Measurements from ENCODE around the gene CANT1. TPM values are rescaled to one million over a fixed set of nuclear protein-coding genes. Genes with fewer than 3 reads are reported as not detected.

Gene CANT1
- total and polyA plus RNA-seq, 8 donors: 16.6 to 151 (median 40.7) TPM

GRCh38 chr17:79045001-79045729, 35.6 kb upstream of the CANT1 start:
- Histone ChIP-seq H3K27ac (no peak overlapping the region), H3K27me3 (peaks cover 0 to 26% (median 0%) of the 10 kb centered on the region in 3 donors), H3K4me3 (no peak overlapping the region), H3K9me3 (no peaks in the 10 kb centered on the region), H3K36me3 (peaks cover 0 to 11% (median 0%) of the 10 kb centered on the region in 4 donors), H3K4me1 (peaks cover 0 to 23% (median 19%) of the 10 kb centered on the region in 4 donors)
- intact Hi-C loops (cut with DNase I; ENCODE audit: low total_unique reads): no loop called here
- WGBS, 5 donors: 74 to 80% (median 77%) methylated on average over 15 of the region's 15 CpGs
- TF ChIP-seq EP300 (IDR thresholded peaks at IDR 0.05) (no peak), CTCF (IDR thresholded peaks at IDR 0.05) (no peak), POLR2AphosphoS5 (IDR thresholded peaks at IDR 0.05) (no peak), POLR2A (IDR thresholded peaks at IDR 0.05) (no peak)
- no peak for DNase-seq

GRCh38 chr17:79044462-79044861, 34.9 kb upstream of the CANT1 start:
- DNase-seq: no peak
- WGBS, 5 donors: 87 to 97% (median 90%) methylated on average over 11 of the region's 11 CpGs
- Histone ChIP-seq H3K36me3 (peaks cover 0 to 11% (median 0%) of the 10 kb centered on the region in 4 donors), H3K27me3 (peaks cover 0 to 19% (median 0%) of the 10 kb centered on the region in 3 donors), H3K9me3 (no peaks in the 10 kb centered on the region), H3K4me3 (no peak overlapping the region), H3K4me1 (peaks cover 0 to 23% (median 19%) of the 10 kb centered on the region in 4 donors), H3K27ac (no peak overlapping the region)
- intact Hi-C loops (cut with DNase I; ENCODE audit: low total_unique reads): no loop called here
- TF ChIP-seq CTCF (IDR thresholded peaks at IDR 0.05) (no peak), POLR2A (IDR thresholded peaks at IDR 0.05) (no peak), EP300 (IDR thresholded peaks at IDR 0.05) (no peak), POLR2AphosphoS5 (IDR thresholded peaks at IDR 0.05) (no peak)

GRCh38 chr17:79043931-79044320, 34.4 kb upstream of the CANT1 start:
- no peak for TF ChIP-seq POLR2AphosphoS5 (IDR thresholded peaks at IDR 0.05)
- no peak for TF ChIP-seq POLR2A (IDR thresholded peaks at IDR 0.05)
- TF ChIP-seq EP300 (IDR thresholded peaks at IDR 0.05): no peak
- no peak for TF ChIP-seq CTCF (IDR thresholded peaks at IDR 0.05)
- H3K27ac ChIP-seq: no peak overlapping the region
- peaks cover 0 to 11% (median 0%) of the 10 kb centered on the region in 4 donors for H3K36me3 ChIP-seq
- H3K9me3 ChIP-seq: no peaks in the 10 kb centered on the region
- H3K4me1 ChIP-seq: peaks cover 0 to 23% (median 19%) of the 10 kb centered on the region in 4 donors
- intact Hi-C loops (cut with DNase I; ENCODE audit: low total_unique reads): no loop called here
- 64 to 86% (median 74%) methylated on average over 8 to 12 of the region's 12 CpGs for WGBS, 5 donors
- H3K4me3 ChIP-seq: no peak overlapping the region
- peaks cover 0 to 19% (median 0%) of the 10 kb centered on the region in 3 donors for H3K27me3 ChIP-seq
- no peak for DNase-seq

- Histone ChIP-seq H3K27me3 (peaks cover 0 to 17% (median 0%) of the 10 kb centered on the region in 3 donors), H3K4me1 (peaks cover 0 to 23% (median 18%) of the 10 kb centered on the region in 4 donors), H3K4me3 (no peak overlapping the region), H3K36me3 (peaks cover 0 to 11% (median 0%) of the 10 kb centered on the region in 4 donors), H3K9me3 (no peaks in the 10 kb centered on the region), H3K27ac (no peak overlapping the region)
- intact Hi-C loops (cut with DNase I; ENCODE audit: low total_unique reads): no loop called here
- no peak for TF ChIP-seq POLR2AphosphoS5 (IDR thresholded peaks at IDR 0.05)
- TF ChIP-seq EP300 (IDR thresholded peaks at IDR 0.05): no peak
- TF ChIP-seq POLR2A (IDR thresholded peaks at IDR 0.05): no peak
- TF ChIP-seq CTCF (IDR thresholded peaks at IDR 0.05): no peak
- DNase-seq: no peak
- WGBS, 5 donors: 72 to 91% (median 90%) methylated on average over 10 of the region's 10 CpGs
Observed at GRCh38 chr17:79043191-79043930, 33.8 kb upstream of the CANT1 start.

Measured in stomach (tissue), 9 donors.